ENCODE results near the gene CAAP1. TPM values are rescaled to one million over a fixed set of nuclear protein-coding genes. Genes with fewer than 3 reads are reported as not detected.
A peak's percentile ranks its signal among the peaks of the same experiment; 100 is the strongest.

Gene CAAP1
- total and polyA plus RNA-seq, 2 of the 13 experiments (the other 11 are each of a cell fraction or from before 2014, with no cell fraction given): 10.9 to 40.2 TPM

GRCh38 chr9:26893030-26893676 lies 551 bp upstream of the CAAP1 start:
- in situ Hi-C loops (cut with HindIII; ENCODE audit: extremely low pct_ligation_motif_present, low pct_unique_long_range_greater_than_20kb): no loop called here
- POLR2A ChIA-PET: interaction anchor here (0.5 to 2.9 kb wide), 4 partner anchors 8 to 62 kb away, joined by 3 to 24 read pairs (median 12); partner anchors contain the start of genes IFT74 and PLAA

GRCh38 chr9:26891726-26892125 lies 876 bp downstream of the CAAP1 start:
- H4K20me1 ChIP-seq (ENCODE audit: insufficient read depth, low read length): peaks cover 5% of the 10 kb centered on the region; the same call in 1 of the 2 replicates
- CTCF ChIA-PET (ENCODE audit: low intra/inter-chr PET ratio, low total read pairs): no interaction called here
- H3K36me3 ChIP-seq (replicated peaks in 1 of 2; ENCODE audit: control insufficient read depth in 1 of 2, insufficient read depth in 2 of 2, low read length in 2 of 2): 0 out of 5 replicates have a peak, but pooled peaks cover 0 to 5% of the 10 kb centered on the region in 2 experiments
- H3K9ac ChIP-seq (ENCODE audit: insufficient read depth, low read depth, low read length): peak overlapping the region; percentile 99
- H3K9me3 ChIP-seq (ENCODE audit: low read length): peaks cover 10% of the 10 kb centered on the region
- no peak for ATAC-seq
- H2AFZ ChIP-seq (ENCODE audit: low read length): no peak overlapping the region
- DNase-seq (ENCODE audit: low spot score): peak; percentile 8
- POLR2A ChIA-PET: interaction anchor here (0.5 to 2.9 kb wide), 6 partner anchors 10 to 676 kb away, joined by 3 to 24 read pairs (median 6); partner anchors contain the start of genes IFT74 and PLAA
- H3K79me2 ChIP-seq (ENCODE audit: insufficient read depth, low read length): peaks cover 47% of the 10 kb centered on the region
- intact Hi-C loops (cut with micrococcal nuclease; ENCODE audit: unreplicated experiment): loop anchor here (1.0 to 5.0 kb wide), 3 partner anchors 56 to 386 kb away; partner anchors contain the start of gene PLAA
- H3K27ac ChIP-seq (ENCODE audit: extremely low read length, insufficient read depth, low read length): peak overlapping the region; percentile 100
- FAIRE-seq: no peak
- H3K4me1 ChIP-seq (ENCODE audit: insufficient read depth, low read length): peaks cover 24% of the 10 kb centered on the region
- in situ Hi-C loops (cut with HindIII; ENCODE audit: extremely low pct_ligation_motif_present, low pct_unique_long_range_greater_than_20kb): no loop called here
- WGBS (ENCODE audit: low lambda C conversion rate): 0% methylated on average over 14 of the region's 14 CpGs
- peak overlapping the region; percentile 95 to 100 (median 100) for H3K4me3 ChIP-seq (replicated peaks in 1 of 3; ENCODE audit: insufficient read depth in 1 of 3, low read depth in 2 of 3, low read length in 3 of 3)
- no peak for TF ChIP-seq EHMT2 (IDR thresholded peaks at IDR 0.05; ENCODE audit: borderline replicate concordance, low read depth, low read length)
- TF ChIP-seq ZNF329 (CRISPR knock-in tag; IDR thresholded peaks at IDR 0.05; ENCODE audit: low read depth): 0 out of 2 replicates have a peak, but pooled peaks have one; percentile 6
- BruUV-seq (replicated peaks): TSS peak; percentile 70
- H3K27me3 ChIP-seq (ENCODE audit: control insufficient read depth in 1 of 2, insufficient read depth in 2 of 2, low read length in 2 of 2): no peaks in the 10 kb centered on the region; a peak in 1 of 5 replicates
- peak overlapping the region; percentile 92 for H3K4me2 ChIP-seq (ENCODE audit: low read depth, low read length)

More at GRCh38 chr9:26893030-26893676, 551 bp upstream of the CAAP1 start:
- Histone ChIP-seq H3K4me3 (replicated peaks in 1 of 3; ENCODE audit: insufficient read depth in 1 of 3, low read depth in 2 of 3, low read length in 3 of 3) (peak overlapping the region; percentile 95 to 100 (median 100)), H4K20me1 (ENCODE audit: insufficient read depth, low read length) (peaks cover 1% of the 10 kb centered on the region; the same call in 1 of the 2 replicates), H3K9ac (ENCODE audit: insufficient read depth, low read depth, low read length) (peak overlapping the region; percentile 99), H3K36me3 (replicated peaks in 1 of 2; ENCODE audit: control insufficient read depth in 1 of 2, insufficient read depth in 2 of 2, low read length in 2 of 2) (no peaks in the 10 kb centered on the region), H3K4me1 (ENCODE audit: insufficient read depth, low read length) (peaks cover 20% of the 10 kb centered on the region), H3K79me2 (ENCODE audit: insufficient read depth, low read length) (peaks cover 36% of the 10 kb centered on the region), H3K27ac (ENCODE audit: extremely low read length, insufficient read depth, low read length) (peak overlapping the region; percentile 100), H3K4me2 (ENCODE audit: low read depth, low read length) (peak overlapping the region; percentile 92), H3K9me3 (ENCODE audit: low read length) (peaks cover 10% of the 10 kb centered on the region), H2AFZ (ENCODE audit: low read length) (peak overlapping the region; percentile 74), H3K27me3 (ENCODE audit: control insufficient read depth in 1 of 2, insufficient read depth in 2 of 2, low read length in 2 of 2) (no peaks in the 10 kb centered on the region; a peak in 1 of 5 replicates)
- BruUV-seq (replicated peaks): TSS peak; percentile 98
- CTCF ChIA-PET (ENCODE audit: low intra/inter-chr PET ratio, low total read pairs): no interaction called here
- 0 out of 2 replicates have a peak, but pooled peaks have one; percentile 8 for TF ChIP-seq ZNF20 (CRISPR knock-in tag; IDR thresholded peaks at IDR 0.05)
- no peak for TF ChIP-seq ZNF704 (CRISPR knock-in tag; IDR thresholded peaks at IDR 0.05; ENCODE audit: borderline replicate concordance)
- no peak for TF ChIP-seq ZNF33A (CRISPR knock-in tag; IDR thresholded peaks at IDR 0.05; ENCODE audit: borderline replicate concordance)
- TF ChIP-seq POLR2AphosphoS5 (IDR thresholded peaks at IDR 0.05; ENCODE audit: low read depth, low read length): no peak
- no peak for TF ChIP-seq RXRA (CRISPR knock-in tag; IDR thresholded peaks at IDR 0.05)
- TF ChIP-seq PHF8 (CRISPR knock-in tag; IDR thresholded peaks at IDR 0.05): no peak
- TF ChIP-seq ARNT (IDR thresholded peaks at IDR 0.05): no peak
- no peak for ATAC-seq
- 2% methylated on average over 7 of the region's 7 CpGs for WGBS (ENCODE audit: low lambda C conversion rate)
- intact Hi-C loops (cut with micrococcal nuclease; ENCODE audit: unreplicated experiment): loop anchor here (2.0 to 5.0 kb wide), 2 partner anchors 82 to 384 kb away; no protein-coding TSS in a partner anchor
- FAIRE-seq: no peak
- no peak for DNase-seq (ENCODE audit: low spot score)
